Esophagus (tissue), 2 donors: ENCODE measurements around the gene RGS19. TPM values are rescaled to one million over a fixed set of nuclear protein-coding genes. Genes with fewer than 3 reads are reported as not detected.

ENCODE experiments used
- H3K27ac ChIP-seq, 2 donors: one replicate each; pipeline ENCODE4 v1.5.1; 2013; ENCODE audit warnings: low read depth in 2 of 2, mild to moderate bottlenecking in 2 of 2, inconsistent platforms in 1 of 2, low read length in 1 of 2, moderate library complexity in 1 of 2
- H3K27me3 ChIP-seq, 2 donors: one replicate each; pipeline ENCODE4 v1.6.1; 2013; ENCODE audit warnings: low read length in 2 of 2, control low read depth in 1 of 2, mild to moderate bottlenecking in 1 of 2; ENCODE audit not compliant: insufficient read depth in 2 of 2, control insufficient read depth in 1 of 2
- H3K36me3 ChIP-seq, 2 donors: one replicate each; pipeline ENCODE4 v1.6.1; 2013; ENCODE audit warnings: low read length in 1 of 2; ENCODE audit not compliant: control insufficient read depth in 2 of 2, insufficient read depth in 2 of 2
- H3K4me1 ChIP-seq, 2 donors: one replicate each; pipeline ENCODE4 v1.6.1; 2013; ENCODE audit warnings: low read length in 1 of 2; ENCODE audit not compliant: control insufficient read depth in 2 of 2, insufficient read depth in 2 of 2
- H3K4me3 ChIP-seq, 2 donors: one replicate each; pipeline ENCODE4 v1.5.1; 2013; ENCODE audit warnings: low read length in 2 of 2, mild to moderate bottlenecking in 2 of 2, low read depth in 1 of 2, moderate library complexity in 1 of 2
- H3K9me3 ChIP-seq, 2 donors: one replicate each; pipeline ENCODE4 v1.6.1; 2013; ENCODE audit warnings: mild to moderate bottlenecking in 2 of 2, low read depth in 1 of 2, low read length in 1 of 2, moderate library complexity in 1 of 2; ENCODE audit not compliant: control insufficient read depth in 2 of 2, insufficient read depth in 1 of 2
- WGBS, 2 donors: extraction: QIAGEN DNeasy Blood & Tissue Kit; methylation state at CpG; one replicate each; pipeline ENCODE4 v1.1.7; 2013; 5-methylcytosine and 5-hydroxymethylcytosine counted together
- polyA plus RNA-seq, 2 donors: library from polyadenylated mRNA; stranded (reverse); fragments of 200-250 nt; gene quantifications; one replicate each; pipeline ENCODE4 v1.2.3, GENCODE V29; 2013
- donor health status: healthy with polysubstance abuse.
- donor health status: Bipolar disorder and iron deficiency.

RGS19 gene
- polyA plus RNA-seq, 2 donors, result 5.0 to 8.7 TPM

DNA sequence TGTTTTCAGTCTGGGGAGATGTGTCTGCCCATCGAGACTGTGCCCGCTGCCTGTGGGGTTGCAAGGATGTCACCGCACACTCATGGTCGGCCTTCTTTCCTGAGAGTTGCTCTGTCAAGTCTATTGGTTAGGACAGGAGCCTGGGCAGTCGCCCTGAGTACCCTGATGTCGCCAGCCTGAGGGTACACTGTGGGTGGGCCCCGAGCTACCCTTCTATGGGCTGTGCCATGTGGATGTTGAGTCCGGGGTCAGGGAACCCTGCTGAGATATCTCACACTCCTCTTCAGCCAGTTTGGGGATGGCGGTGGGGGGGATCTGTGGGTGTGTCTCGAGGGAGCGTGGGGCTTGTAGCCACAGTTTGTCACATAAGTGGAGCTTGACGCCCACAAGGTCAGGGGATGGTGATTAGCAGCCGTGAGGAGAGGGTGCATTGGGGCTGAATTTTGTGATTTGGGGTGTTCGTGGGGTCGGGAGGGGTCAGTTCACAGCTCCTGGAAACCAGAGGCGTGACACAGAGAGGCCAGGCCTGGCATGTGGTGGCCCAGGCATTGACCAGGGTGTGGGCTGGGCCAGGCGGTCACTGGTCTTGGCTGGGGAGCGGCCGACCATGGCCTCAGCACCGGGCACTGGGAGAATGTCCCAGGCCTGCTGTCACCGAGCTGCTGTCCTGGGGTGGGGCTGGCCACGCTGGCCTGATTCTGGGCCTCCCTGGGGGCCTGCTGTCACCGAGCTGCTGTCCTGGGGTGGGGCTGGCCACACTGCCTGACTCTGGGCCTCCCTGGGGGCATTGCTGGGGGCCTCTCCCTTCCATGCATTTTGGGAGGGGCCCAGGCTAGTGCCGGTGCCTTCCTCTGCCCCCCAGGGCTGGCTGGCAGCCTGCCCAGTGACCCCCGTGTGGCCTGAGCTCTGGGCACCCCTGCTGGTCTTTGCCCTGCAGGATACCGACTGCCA lies 29.7 kb upstream of the RGS19 start:
- Histone ChIP-seq H3K4me3 (no peak overlapping the region), H3K36me3 (no peaks in the 10 kb centered on the region), H3K27ac (no peak overlapping the region), H3K9me3 (no peaks in the 10 kb centered on the region), H3K27me3 (peaks cover 0 to 2% of the 10 kb centered on the region in 2 donors), H3K4me1 (no peaks in the 10 kb centered on the region)
- 73 to 75% methylated on average over 26 of the region's 26 CpGs for whole genome bisulfite sequencing, 2 donors

GRCh38 chr20:64107736-64108457 lies 28.6 kb upstream of the RGS19 start:
- H3K36me3 ChIP-seq, result no peaks in the 10 kb centered on the region
- H3K4me3 ChIP-seq, result no peak overlapping the region
- no peaks in the 10 kb centered on the region for H3K4me1 ChIP-seq
- no peaks in the 10 kb centered on the region for H3K9me3 ChIP-seq
- 59 to 66% methylated on average over 19 of the region's 19 CpGs for WGBS, 2 donors
- peaks cover 0 to 2% of the 10 kb centered on the region in 2 donors for H3K27me3 ChIP-seq
- no peak overlapping the region for H3K27ac ChIP-seq

DNA sequence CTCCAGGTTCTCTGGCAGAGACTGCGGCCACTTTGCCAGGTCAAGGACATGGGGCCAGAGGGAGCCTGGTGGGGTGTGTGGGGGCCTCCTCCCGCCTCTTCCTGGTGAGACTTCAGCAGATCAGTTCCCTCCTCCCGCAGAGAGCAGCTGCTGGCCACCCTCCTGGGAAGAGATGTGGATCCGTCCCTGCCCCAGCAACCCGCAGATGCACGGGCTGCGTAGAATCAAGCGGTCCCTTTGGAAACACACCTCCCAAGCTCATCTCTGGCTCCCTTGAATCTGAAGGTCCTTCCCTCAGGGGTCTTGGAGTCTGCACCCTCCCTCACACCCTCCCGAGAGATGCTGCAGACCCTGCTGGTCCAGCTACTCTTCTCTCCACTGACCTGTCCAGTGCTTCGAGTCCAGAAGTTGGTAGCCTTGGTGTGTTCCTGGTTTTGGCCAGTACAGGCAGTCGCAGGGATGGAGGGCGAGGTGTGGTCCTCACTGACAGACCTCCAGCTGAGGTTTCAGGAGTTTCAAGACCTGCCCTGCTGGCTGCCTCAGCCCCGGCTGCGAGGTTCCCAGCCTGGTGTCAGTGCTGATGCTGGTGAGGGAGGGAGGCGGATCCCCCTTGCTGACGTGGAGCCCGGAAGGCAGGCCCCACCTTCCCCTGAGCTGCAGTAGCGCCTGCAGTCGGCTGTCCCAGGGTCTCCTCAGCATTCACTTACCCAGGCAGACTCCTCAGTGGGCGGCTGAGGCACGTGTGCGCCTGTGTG lies 27.8 kb upstream of the RGS19 start, which contains the start of gene NPBWR2:
Gene NPBWR2 (minus strand): TSS at position 585 of the 755 bp plus-strand sequence. CDS start 734 bp downstream, outside the sequence.
- Histone ChIP-seq H3K36me3 (no peaks in the 10 kb centered on the region), H3K4me1 (peaks cover 0 to 2% of the 10 kb centered on the region in 2 donors), H3K27ac (no peak within 1 kb of the TSS), H3K9me3 (no peaks in the 10 kb centered on the region), H3K27me3 (peaks cover 0 to 8% of the 10 kb centered on the region in 2 donors), H3K4me3 (no peak within 1 kb of the TSS)
- WGBS, 2 donors, result 46 to 56% methylated on average over 22 of the region's 22 CpGs

- Histone ChIP-seq H3K27me3 (peaks cover 0 to 12% of the 10 kb centered on the region in 2 donors), H3K27ac (no peak overlapping the region), H3K36me3 (no peaks in the 10 kb centered on the region), H3K4me3 (no peak overlapping the region), H3K9me3 (no peaks in the 10 kb centered on the region), H3K4me1 (peaks cover 0 to 3% of the 10 kb centered on the region in 2 donors)
- WGBS, 2 donors, result 89 to 91% methylated on average over 28 of the region's 28 CpGs
Observed at GRCh38 chr20:64106435-64106961, 27.2 kb upstream of the RGS19 start.

DNA sequence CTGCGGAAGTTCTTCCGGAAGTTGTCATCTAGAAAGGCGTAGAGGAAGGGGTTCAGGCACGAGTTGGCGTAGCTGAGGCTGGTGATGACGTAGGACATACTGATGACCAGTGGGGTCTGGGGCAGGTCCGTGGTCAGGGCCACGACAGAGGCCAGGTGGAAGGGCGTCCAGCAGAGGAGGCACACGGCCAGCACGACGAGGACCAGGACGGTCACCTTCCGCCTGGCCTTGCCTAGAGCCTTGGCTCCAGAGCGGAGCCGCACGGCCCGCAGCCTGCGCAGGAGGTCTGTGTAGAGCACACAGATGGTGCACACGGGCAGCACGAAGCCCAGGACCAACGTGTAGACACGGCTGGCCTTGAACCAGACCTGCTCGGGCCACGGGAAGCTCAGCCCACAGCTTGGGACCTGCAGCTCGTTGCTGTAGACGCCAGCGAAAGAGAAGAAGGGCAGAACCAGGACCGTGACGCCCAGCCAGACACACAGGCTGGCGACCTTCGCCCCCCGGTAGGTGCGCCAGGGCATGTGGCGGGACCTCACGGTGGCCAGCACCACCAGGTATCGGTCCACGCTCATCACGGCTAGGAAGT lies 26.6 kb upstream of the RGS19 start:
- H3K27ac ChIP-seq, result no peak overlapping the region
- no peak overlapping the region for H3K4me3 ChIP-seq
- peaks cover 0 to 12% of the 10 kb centered on the region in 2 donors for H3K27me3 ChIP-seq
- 90 to 91% methylated on average over 39 of the region's 39 CpGs for WGBS, 2 donors
- no peaks in the 10 kb centered on the region for H3K9me3 ChIP-seq
- no peaks in the 10 kb centered on the region for H3K36me3 ChIP-seq
- H3K4me1 ChIP-seq, result peaks cover 0 to 3% of the 10 kb centered on the region in 2 donors

DNA sequence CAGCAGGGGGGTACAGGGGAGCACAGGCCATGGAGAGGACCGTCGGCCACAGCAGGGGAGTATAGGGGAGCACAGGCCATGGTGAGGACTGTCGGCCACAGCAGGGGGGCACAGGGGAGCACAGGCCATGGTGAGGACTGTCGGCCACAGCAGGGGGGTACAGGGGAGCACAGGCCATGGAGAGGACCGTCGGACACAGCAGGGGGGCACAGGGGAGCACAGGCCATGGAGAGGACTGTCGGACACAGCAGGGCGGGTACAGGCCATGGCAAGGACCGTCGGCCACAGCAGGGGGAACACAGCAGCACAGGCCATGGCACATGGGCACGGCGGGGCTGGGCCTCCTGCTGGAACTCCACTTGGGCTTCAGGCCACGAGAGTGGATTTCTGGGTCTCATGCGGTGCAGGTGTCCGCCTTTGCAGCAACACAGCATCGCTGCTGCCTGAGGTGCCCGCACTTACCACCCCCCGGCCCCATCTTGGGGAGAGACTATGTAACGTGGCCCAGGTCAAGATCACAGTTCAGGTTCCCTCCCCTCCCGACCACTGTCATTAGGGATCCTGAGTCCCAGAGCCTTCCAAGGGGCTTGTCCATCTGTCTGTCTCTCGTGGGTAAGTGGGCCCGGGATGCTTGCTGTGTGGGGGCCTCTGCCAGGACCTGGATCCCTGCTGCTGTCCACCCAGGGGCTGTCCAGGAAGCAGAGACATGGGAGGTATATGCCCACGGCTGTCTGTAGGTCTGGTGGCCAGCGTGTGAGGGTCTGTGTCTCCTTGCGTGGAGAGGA lies 25.5 kb upstream of the RGS19 start:
- Histone ChIP-seq H3K4me1 (peaks cover 0 to 3% of the 10 kb centered on the region in 2 donors), H3K36me3 (no peaks in the 10 kb centered on the region), H3K27me3 (peaks cover 0 to 12% of the 10 kb centered on the region in 2 donors), H3K27ac (no peak overlapping the region), H3K9me3 (no peaks in the 10 kb centered on the region), H3K4me3 (no peak overlapping the region)
- WGBS, 2 donors, result 83 to 84% methylated on average over 23 to 25 of the region's 25 CpGs

GRCh38 chr20:64103871-64104666 lies 24.8 kb upstream of the RGS19 start:
- Histone ChIP-seq H3K27ac (no peak overlapping the region), H3K36me3 (no peaks in the 10 kb centered on the region), H3K4me3 (no peak overlapping the region), H3K9me3 (no peaks in the 10 kb centered on the region), H3K4me1 (peaks cover 0 to 3% of the 10 kb centered on the region in 2 donors), H3K27me3 (peaks cover 0 to 12% of the 10 kb centered on the region in 2 donors)
- 66% methylated on average over 20 of the region's 20 CpGs for WGBS, 2 donors
